H1 (cell line): Measurements from ENCODE around the gene OPCML. TPM values are rescaled to one million over a fixed set of nuclear protein-coding genes. Genes with fewer than 3 reads are reported as not detected.

ENCODE experiments used
- CTCF ChIA-PET: fragments of 300-600 bp; sonication (Branson Sonifier 250); formaldehyde crosslinking; loops from one replicate; lab custom pipeline; 2021; ENCODE audit not compliant: partially characterized antibody; lab: Charles Lee
- POLR2A ChIA-PET: fragments of 300-600 bp; sonication (Branson Sonifier 250); formaldehyde crosslinking; loops from one replicate; lab custom pipeline; 2021; ENCODE audit warnings: inconsistent platforms; ENCODE audit not compliant: partially characterized antibody; lab: Charles Lee
- DNase-seq, 2 experiments: peaks; one replicate each; pipeline versions ENCODE4 v3.0.0 to v3.0.0-alpha.2; 2010 to 2022; ENCODE audit warnings: low spot score in 2 of 2, low read depth in 1 of 2, mixed read lengths in 1 of 2
- FAIRE-seq: peaks from 2 replicates; lab custom pipeline; 2011; peaks lifted over from hg19 to GRCh38; lab: Jason Lieb, UNC
- H2AFZ ChIP-seq: 2 replicates; pipeline ENCODE4 v1.8.1; 2012; ENCODE audit warnings: low read length, inconsistent platforms
- H2AK5ac ChIP-seq: 2 replicates; pipeline ENCODE4 v1.6.1; 2013; ENCODE audit warnings: low read depth, low read length
- H2BK120ac ChIP-seq: replicated peaks from 2 replicates; pipeline ENCODE3; 2013; ENCODE audit warnings: low read depth, low read length, inconsistent platforms
- H2BK12ac ChIP-seq: 2 replicates; pipeline ENCODE4 v1.6.1; 2013; ENCODE audit warnings: low read depth, low read length
- H2BK15ac ChIP-seq: 2 replicates; pipeline ENCODE4 v1.6.1; 2013; ENCODE audit warnings: low read length
- H2BK20ac ChIP-seq: 2 replicates; pipeline ENCODE4 v1.6.1; 2013; ENCODE audit warnings: low read length
- H2BK5ac ChIP-seq: 2 replicates; pipeline ENCODE4 v1.6.1; 2013; ENCODE audit warnings: low read depth, low read length
- H3K14ac ChIP-seq: 2 replicates; pipeline ENCODE4 v1.6.1; 2013; ENCODE audit warnings: inconsistent platforms; ENCODE audit not compliant: insufficient read length
- H3K18ac ChIP-seq: 2 replicates; pipeline ENCODE4 v1.6.1; 2013; ENCODE audit warnings: low read length; ENCODE audit errors: extremely low read depth
- H3K23ac ChIP-seq: 2 replicates; pipeline ENCODE4 v1.6.1; 2013; ENCODE audit warnings: inconsistent platforms; ENCODE audit not compliant: insufficient read length
- H3K23me2 ChIP-seq: 2 replicates; pipeline ENCODE4 v1.6.1; 2013; ENCODE audit warnings: low read depth, low read length
- H3K27ac ChIP-seq: 2 replicates; pipeline ENCODE4 v1.6.1; 2011; ENCODE audit warnings: low read depth, low read length, inconsistent platforms
- H3K27me3 ChIP-seq, 4 experiments: replicated peaks in 1 of 4; 1 replicate in 1 of 4; 2 replicates in 3 of 4; pipeline versions ENCODE4 v1.6.1 to v1.8.1; 2011 to 2013; ENCODE audit warnings: low read length in 3 of 4, mild to moderate bottlenecking in 3 of 4, inconsistent platforms in 2 of 4, mixed read lengths in 2 of 4, moderate library complexity in 1 of 4; ENCODE audit not compliant: control insufficient read depth in 3 of 4, insufficient read depth in 3 of 4; ENCODE audit errors: extremely low read depth in 1 of 4
- H3K36me3 ChIP-seq, 4 experiments: 2 replicates each; pipeline versions ENCODE4 v1.6.1 to v1.8.1; 2011 to 2013; ENCODE audit warnings: mild to moderate bottlenecking in 4 of 4, low read length in 3 of 4, moderate library complexity in 2 of 4, control low read depth in 1 of 4, inconsistent platforms in 1 of 4; ENCODE audit not compliant: insufficient read depth in 4 of 4, control insufficient read depth in 2 of 4
- H3K4ac ChIP-seq: replicated peaks from 2 replicates; pipeline ENCODE3; 2013; ENCODE audit warnings: low read length, low read depth, mixed read lengths, inconsistent platforms; ENCODE audit not compliant: insufficient read length
- H3K4me1 ChIP-seq, 4 experiments: replicated peaks in 1 of 4; 1 replicate in 1 of 4; 2 replicates in 3 of 4; pipeline versions ENCODE4 v1.6.1 to v1.8.1; 2011 to 2013; ENCODE audit warnings: low read length in 3 of 4, inconsistent platforms in 2 of 4, mixed read lengths in 1 of 4; ENCODE audit not compliant: insufficient read depth in 4 of 4, control insufficient read depth in 3 of 4
- H3K4me2 ChIP-seq, 2 experiments: 2 replicates each; pipeline versions ENCODE4 v1.6.1 to v1.8.1; 2011 to 2013; ENCODE audit warnings: low read depth in 2 of 2, low read length in 2 of 2, control low read depth in 1 of 2, inconsistent platforms in 1 of 2, mild to moderate bottlenecking in 1 of 2; ENCODE audit not compliant: insufficient read depth in 1 of 2
- H3K4me3 ChIP-seq, 4 experiments: fragments of 200-600, 300-600 bp in 1 of 4; sonication (generic), shearing (Covaris generic), sonication (Bioruptor Twin) in 1 of 4; 2 replicates each; pipeline versions ENCODE4 v1.5.1 to v1.8.1; 2011 to 2016; ENCODE audit warnings: low read length in 4 of 4, low read depth in 3 of 4, control low read depth in 2 of 4, inconsistent platforms in 2 of 4, mild to moderate bottlenecking in 2 of 4, mixed read lengths in 1 of 4, moderate library complexity in 1 of 4; ENCODE audit not compliant: insufficient read depth in 2 of 4; ENCODE audit errors: extremely low read depth in 1 of 4
- H3K56ac ChIP-seq: replicated peaks from 2 replicates; pipeline ENCODE3; 2013; ENCODE audit warnings: low read depth, mild to moderate bottlenecking, mixed read lengths, low read length, inconsistent platforms; ENCODE audit not compliant: insufficient read length
- H3K79me1 ChIP-seq: 2 replicates; pipeline ENCODE4 v1.6.1; 2013; ENCODE audit warnings: low read depth, low read length, control low read depth
- H3K79me2 ChIP-seq, 2 experiments: 2 replicates each; pipeline versions ENCODE4 v1.6.1 to v1.8.1; 2012 to 2013; ENCODE audit warnings: low read length in 2 of 2, mild to moderate bottlenecking in 2 of 2, inconsistent platforms in 1 of 2; ENCODE audit not compliant: insufficient read depth in 2 of 2, control insufficient read depth in 1 of 2
- H3K9ac ChIP-seq, 4 experiments: replicated peaks in 1 of 4; 1 replicate in 1 of 4; 2 replicates in 3 of 4; pipeline versions ENCODE4 v1.6.1 to v1.8.1; 2011 to 2013; ENCODE audit warnings: low read depth in 3 of 4, low read length in 3 of 4, control low read depth in 2 of 4, mild to moderate bottlenecking in 2 of 4, moderate library complexity in 2 of 4, inconsistent platforms in 1 of 4; ENCODE audit errors: extremely low read depth in 1 of 4
- H3K9me3 ChIP-seq, 2 experiments: 2 replicates each; pipeline versions ENCODE4 v1.6.1 to v1.8.1; 2012 to 2013; ENCODE audit warnings: mild to moderate bottlenecking in 2 of 2, moderate library complexity in 2 of 2, control low read depth in 1 of 2, inconsistent platforms in 1 of 2, low read depth in 1 of 2, low read length in 1 of 2, mixed read lengths in 1 of 2; ENCODE audit not compliant: insufficient read depth in 2 of 2
- H4K20me1 ChIP-seq, 2 experiments: replicated peaks in 1 of 2; 2 replicates each; pipeline versions ENCODE3 to v1.8.1; 2011 to 2013; ENCODE audit warnings: inconsistent platforms in 2 of 2, low read length in 2 of 2, mild to moderate bottlenecking in 1 of 2; ENCODE audit not compliant: insufficient read depth in 2 of 2, control insufficient read depth in 1 of 2
- H4K5ac ChIP-seq: 2 replicates; pipeline ENCODE4 v1.6.1; 2013; ENCODE audit warnings: low read length, low read depth, mixed read lengths, inconsistent platforms; ENCODE audit not compliant: insufficient read length
- H4K8ac ChIP-seq: 2 replicates; pipeline ENCODE4 v1.8.0; 2013; ENCODE audit warnings: mild to moderate bottlenecking, moderate library complexity, low read length, inconsistent platforms; ENCODE audit not compliant: insufficient read depth; ENCODE audit errors: extremely low read depth
- H4K91ac ChIP-seq: replicated peaks from 2 replicates; pipeline ENCODE3; 2013; ENCODE audit warnings: low read length, mixed read lengths, inconsistent platforms; ENCODE audit not compliant: insufficient read length
- CREB1 ChIP-seq: IDR thresholded peaks from 2 replicates; pipeline ENCODE4 v1.6.1; 2012; ENCODE audit warnings: inconsistent platforms
- RFX5 ChIP-seq: IDR thresholded peaks from 2 replicates; pipeline ENCODE4 v1.6.1; 2011; ENCODE audit warnings: low read depth, low read length, improper control_type of control experiment, borderline replicate concordance
- SP2 ChIP-seq: IDR thresholded peaks from 2 replicates; pipeline ENCODE4 v1.6.1; 2012; ENCODE audit warnings: mild to moderate bottlenecking, low read length, inconsistent platforms
- WGBS, 2 experiments: shearing (Covaris generic) in 1 of 2; methylation state at CpG; one replicate each; pipeline versions ENCODE4 v1.1.6 to v1.1.7; 2013 to 2015; ENCODE audit warnings: low lambda C conversion rate in 2 of 2, mixed read lengths in 2 of 2, inconsistent platforms in 1 of 2, low coverage in 1 of 2, missing lambda C conversion rate in 1 of 2; ENCODE audit not compliant: insufficient replicate concordance in 2 of 2, insufficient coverage in 1 of 2, insufficient read length in 1 of 2; ENCODE audit errors: extremely low coverage in 1 of 2, missing lambda C conversion rate in 1 of 2; 5-methylcytosine and 5-hydroxymethylcytosine counted together
- polyA plus RNA-seq, 7 experiments: library from polyadenylated mRNA; depleted of rRNA in 3 of 7; stranded (reverse) in 5 of 7; unstranded in 2 of 7; fragments of >200 nt in 5 of 7; fragments of 200-250 nt in 2 of 7; gene quantifications; 1 replicate in 5 of 7; 2 replicates in 1 of 7; 4 replicates in 1 of 7; pipeline versions ENCODE4 v1.2.1 to v1.2.3, GENCODE V29; 2011 to 2013; ENCODE audit warnings: missing spikeins in 2 of 7, mixed read lengths in 2 of 7
- total RNA-seq: library from RNA; stranded (reverse); fragmentation: NEBNext Ultra II Directional; extraction: Animal tissue kit (Norgen Biotek cat#: 25700); gene quantifications from 2 replicates; pipeline ENCODE4 v1.2.1, GENCODE V29; 2021

The OPCML gene
- total and polyA plus RNA-seq, 2 of the 8 experiments (the other 6 are each of a cell fraction or from before 2014, with no cell fraction given): 2.3 to 3.1 TPM

- H3K36me3 ChIP-seq: no peaks in the 10 kb centered on the region
- no peak overlapping the region for H4K91ac ChIP-seq
- peaks cover 0 to 3% (median 0%) of the 10 kb centered on the region in 4 experiments; a peak in 1 of 7 replicates for H3K4me1 ChIP-seq
- no peak overlapping the region for H4K5ac ChIP-seq
- H3K14ac ChIP-seq: no peak overlapping the region
- TF ChIP-seq SP2 (no peak), RFX5 (no peak), CREB1 (no peak)
- H3K9ac ChIP-seq: no peak overlapping the region
- no peak overlapping the region for H4K8ac ChIP-seq
- H2BK12ac ChIP-seq: no peak overlapping the region
- H3K4ac ChIP-seq: no peak overlapping the region
- H3K23me2 ChIP-seq: no peaks in the 10 kb centered on the region
- ChIA-PET CTCF (interaction anchor here (1.4 kb wide), 1 partner anchor 65 kb away, joined by 3 read pairs; no protein-coding TSS in a partner anchor), POLR2A (no interaction called here)
- no peak overlapping the region for H3K4me2 ChIP-seq
- no peak overlapping the region for H3K56ac ChIP-seq
- no peak overlapping the region for H2BK15ac ChIP-seq
- H3K79me1 ChIP-seq: no peaks in the 10 kb centered on the region
- no peak overlapping the region for H3K4me3 ChIP-seq
- WGBS, 2 experiments: 71% methylated on average over 2 of the region's 2 CpGs; no CpG with 5 or more reads in 1 of the 2 experiments
- no peak overlapping the region for H3K23ac ChIP-seq
- no peaks in the 10 kb centered on the region for H3K27me3 ChIP-seq
- H4K20me1 ChIP-seq: no peaks in the 10 kb centered on the region
- no peak overlapping the region for H3K18ac ChIP-seq
- no peak overlapping the region for H2BK120ac ChIP-seq
- FAIRE-seq (no peak), DNase-seq (no peak)
- no peak overlapping the region for H3K27ac ChIP-seq
- no peak overlapping the region for H2BK5ac ChIP-seq
- no peak overlapping the region for H2BK20ac ChIP-seq
- H2AK5ac ChIP-seq: no peak overlapping the region
- no peaks in the 10 kb centered on the region for H3K79me2 ChIP-seq
- H2AFZ ChIP-seq: no peak overlapping the region
- H3K9me3 ChIP-seq: no peaks in the 10 kb centered on the region
Measured at GRCh38 chr11:133306019-133306418, 226.3 kb downstream of the OPCML start.
